ENCODE data around the gene SUN3. TPM values are rescaled to one million over a fixed set of nuclear protein-coding genes. Genes with fewer than 3 reads are reported as not detected.

SUN3 gene
- total RNA-seq, 1 experiment from 2014 or later = 0.49 TPM

DNA sequence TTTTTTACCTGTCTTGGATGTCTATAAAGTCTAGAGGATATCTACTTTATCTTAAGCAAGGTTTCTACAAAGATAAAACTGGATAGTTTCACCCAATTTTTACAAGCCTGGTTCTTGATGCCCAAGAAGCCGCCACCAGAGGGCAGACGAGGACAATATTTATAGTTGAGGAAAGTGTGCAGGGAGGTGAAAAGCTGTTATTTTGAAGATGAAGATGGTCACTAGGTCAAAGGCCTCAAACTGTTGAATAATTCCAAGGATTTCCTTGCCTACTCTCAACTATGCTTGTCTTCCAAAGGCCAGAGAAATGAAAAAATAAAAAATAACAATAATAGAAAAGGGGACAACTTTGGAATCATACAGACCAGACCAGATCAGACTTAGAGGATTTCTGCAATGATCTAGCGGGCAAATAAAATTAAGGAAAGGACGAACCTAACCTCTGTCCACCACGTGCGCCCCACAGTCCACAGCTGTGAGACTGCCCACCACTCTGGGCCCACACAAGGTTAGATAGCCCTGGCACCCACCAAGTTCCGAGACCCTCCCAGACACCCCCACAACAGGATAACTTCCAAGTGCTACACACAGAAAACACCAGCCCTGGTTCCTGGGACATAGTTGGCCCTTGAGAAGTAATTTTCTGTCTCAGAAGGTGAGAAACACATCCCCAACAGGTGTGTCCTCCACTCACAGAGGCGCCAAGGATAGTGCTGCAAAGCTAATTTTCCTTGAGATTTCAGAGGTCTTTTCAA lies 83.5 kb downstream of the SUN3 start:
- CTCF ChIA-PET = interaction anchor here (0.5 to 1.8 kb wide), 10 partner anchors 22 to 691 kb away, joined by 3 to 17 read pairs (median 4); no protein-coding TSS in a partner anchor
- Histone ChIP-seq H3K36me3 (ENCODE audit: control insufficient read depth, insufficient read depth, low read length) (no peaks in the 10 kb centered on the region), H3K27me3 (ENCODE audit: control insufficient read depth, insufficient read depth, low read length) (no peaks in the 10 kb centered on the region), H3K4me3 (ENCODE audit: low read depth in 2 of 2, low read length in 2 of 2) (no peak overlapping the region), H3K27ac (ENCODE audit: low read length) (peak overlapping the region; percentile 76), H3K9me3 (ENCODE audit: control insufficient read depth, insufficient read depth, low read depth, low read length) (no peaks in the 10 kb centered on the region), H3K4me1 (ENCODE audit: control insufficient read depth, insufficient read depth, low read length) (peaks cover 29% of the 10 kb centered on the region)
- intact Hi-C loops (cut with micrococcal nuclease; ENCODE audit: unreplicated experiment) (loop anchor here (2.0 to 5.0 kb wide), 2 partner anchors 209 to 678 kb away; no protein-coding TSS in a partner anchor), in situ Hi-C loops (cut with HindIII; ENCODE audit: low pct_unique_long_range_greater_than_20kb, low sequenced_read_pairs) (no loop called here)
- peak; percentile 22 for DNase-seq (ENCODE audit: low read depth, low spot score)
- no TSS peak for BruUV-seq (replicated peaks)
- ATAC-seq = peak; percentile 82
- TF ChIP-seq SIN3A (IDR thresholded peaks at IDR 0.05; ENCODE audit: borderline replicate concordance, insufficient read depth, low read depth, low read length) = no peak
- TF ChIP-seq, protein P1, sequence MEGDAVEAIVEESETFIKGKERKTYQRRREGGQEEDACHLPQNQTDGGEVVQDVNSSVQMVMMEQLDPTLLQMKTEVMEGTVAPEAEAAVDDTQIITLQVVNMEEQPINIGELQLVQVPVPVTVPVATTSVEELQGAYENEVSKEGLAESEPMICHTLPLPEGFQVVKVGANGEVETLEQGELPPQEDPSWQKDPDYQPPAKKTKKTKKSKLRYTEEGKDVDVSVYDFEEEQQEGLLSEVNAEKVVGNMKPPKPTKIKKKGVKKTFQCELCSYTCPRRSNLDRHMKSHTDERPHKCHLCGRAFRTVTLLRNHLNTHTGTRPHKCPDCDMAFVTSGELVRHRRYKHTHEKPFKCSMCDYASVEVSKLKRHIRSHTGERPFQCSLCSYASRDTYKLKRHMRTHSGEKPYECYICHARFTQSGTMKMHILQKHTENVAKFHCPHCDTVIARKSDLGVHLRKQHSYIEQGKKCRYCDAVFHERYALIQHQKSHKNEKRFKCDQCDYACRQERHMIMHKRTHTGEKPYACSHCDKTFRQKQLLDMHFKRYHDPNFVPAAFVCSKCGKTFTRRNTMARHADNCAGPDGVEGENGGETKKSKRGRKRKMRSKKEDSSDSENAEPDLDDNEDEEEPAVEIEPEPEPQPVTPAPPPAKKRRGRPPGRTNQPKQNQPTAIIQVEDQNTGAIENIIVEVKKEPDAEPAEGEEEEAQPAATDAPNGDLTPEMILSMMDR (IDR thresholded peaks at IDR 0.05) = peak; percentile 89
- POLR2A ChIA-PET = no interaction called here

DNA sequence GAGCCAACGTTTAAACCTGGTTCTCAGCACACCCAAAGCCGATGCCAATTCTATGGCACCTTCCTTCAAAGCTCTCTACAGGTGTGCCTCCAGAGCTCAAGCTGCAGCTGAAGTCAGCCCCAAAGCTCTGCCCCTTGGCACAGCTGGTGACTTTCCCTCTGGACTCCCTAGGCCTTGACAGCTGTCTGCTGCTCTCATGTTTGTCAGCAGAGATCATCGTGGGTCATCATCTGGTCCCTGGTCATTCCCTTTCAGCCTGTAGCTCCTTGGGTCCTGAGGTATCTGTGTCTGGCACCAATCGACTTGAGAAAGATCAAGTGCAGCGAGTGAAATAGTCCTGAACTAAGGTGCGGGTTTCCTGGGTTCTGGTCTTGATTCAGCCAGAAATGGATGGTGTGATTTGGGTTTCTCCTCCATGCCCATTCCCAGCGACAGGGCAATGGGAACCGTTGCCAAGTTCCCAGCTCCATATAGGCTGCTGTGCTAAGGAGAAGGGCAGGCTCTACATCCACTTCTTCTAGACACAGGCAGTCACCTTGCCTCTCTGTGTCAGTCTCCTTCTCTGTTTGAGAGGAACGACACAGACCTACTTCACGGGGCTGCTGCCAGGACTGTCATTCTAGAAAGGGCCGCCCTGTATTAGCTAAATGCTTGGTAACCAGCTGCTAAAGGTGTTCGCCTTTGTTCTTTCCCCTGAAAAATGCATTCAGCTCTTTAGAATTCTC lies 84.2 kb downstream of the SUN3 start:
- POLR2A ChIA-PET = no interaction called here
- in situ Hi-C loops (cut with HindIII; ENCODE audit: low pct_unique_long_range_greater_than_20kb, low sequenced_read_pairs) (no loop called here), intact Hi-C loops (cut with micrococcal nuclease; ENCODE audit: unreplicated experiment) (loop anchor here (2.0 to 5.0 kb wide), 2 partner anchors 210 to 677 kb away; no protein-coding TSS in a partner anchor)
- H3K4me3 ChIP-seq (ENCODE audit: low read depth in 2 of 2, low read length in 2 of 2) = no peak overlapping the region
- no peak for DNase-seq (ENCODE audit: low read depth, low spot score)
- H3K27me3 ChIP-seq (ENCODE audit: control insufficient read depth, insufficient read depth, low read length) = no peaks in the 10 kb centered on the region
- no peaks in the 10 kb centered on the region for H3K36me3 ChIP-seq (ENCODE audit: control insufficient read depth, insufficient read depth, low read length)
- H3K9me3 ChIP-seq (ENCODE audit: control insufficient read depth, insufficient read depth, low read depth, low read length) = no peaks in the 10 kb centered on the region
- ATAC-seq = peak; percentile 48
- no TSS peak for BruUV-seq (replicated peaks)
- H3K27ac ChIP-seq (ENCODE audit: low read length) = peak overlapping the region; percentile 76
- peaks cover 35% of the 10 kb centered on the region for H3K4me1 ChIP-seq (ENCODE audit: control insufficient read depth, insufficient read depth, low read length)
- TF ChIP-seq TCF7L2 (IDR thresholded peaks at IDR 0.05; ENCODE audit: low read depth, low read length) (no peak), POLR2AphosphoS5 (IDR thresholded peaks at IDR 0.05; ENCODE audit: low read depth, low read length) (no peak), SIN3A (IDR thresholded peaks at IDR 0.05; ENCODE audit: borderline replicate concordance, insufficient read depth, low read depth, low read length) (no peak)
- TF ChIP-seq, protein P1 (IDR thresholded peaks at IDR 0.05) = no peak
- TF ChIP-seq, protein P2, sequence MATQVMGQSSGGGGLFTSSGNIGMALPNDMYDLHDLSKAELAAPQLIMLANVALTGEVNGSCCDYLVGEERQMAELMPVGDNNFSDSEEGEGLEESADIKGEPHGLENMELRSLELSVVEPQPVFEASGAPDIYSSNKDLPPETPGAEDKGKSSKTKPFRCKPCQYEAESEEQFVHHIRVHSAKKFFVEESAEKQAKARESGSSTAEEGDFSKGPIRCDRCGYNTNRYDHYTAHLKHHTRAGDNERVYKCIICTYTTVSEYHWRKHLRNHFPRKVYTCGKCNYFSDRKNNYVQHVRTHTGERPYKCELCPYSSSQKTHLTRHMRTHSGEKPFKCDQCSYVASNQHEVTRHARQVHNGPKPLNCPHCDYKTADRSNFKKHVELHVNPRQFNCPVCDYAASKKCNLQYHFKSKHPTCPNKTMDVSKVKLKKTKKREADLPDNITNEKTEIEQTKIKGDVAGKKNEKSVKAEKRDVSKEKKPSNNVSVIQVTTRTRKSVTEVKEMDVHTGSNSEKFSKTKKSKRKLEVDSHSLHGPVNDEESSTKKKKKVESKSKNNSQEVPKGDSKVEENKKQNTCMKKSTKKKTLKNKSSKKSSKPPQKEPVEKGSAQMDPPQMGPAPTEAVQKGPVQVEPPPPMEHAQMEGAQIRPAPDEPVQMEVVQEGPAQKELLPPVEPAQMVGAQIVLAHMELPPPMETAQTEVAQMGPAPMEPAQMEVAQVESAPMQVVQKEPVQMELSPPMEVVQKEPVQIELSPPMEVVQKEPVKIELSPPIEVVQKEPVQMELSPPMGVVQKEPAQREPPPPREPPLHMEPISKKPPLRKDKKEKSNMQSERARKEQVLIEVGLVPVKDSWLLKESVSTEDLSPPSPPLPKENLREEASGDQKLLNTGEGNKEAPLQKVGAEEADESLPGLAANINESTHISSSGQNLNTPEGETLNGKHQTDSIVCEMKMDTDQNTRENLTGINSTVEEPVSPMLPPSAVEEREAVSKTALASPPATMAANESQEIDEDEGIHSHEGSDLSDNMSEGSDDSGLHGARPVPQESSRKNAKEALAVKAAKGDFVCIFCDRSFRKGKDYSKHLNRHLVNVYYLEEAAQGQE (IDR thresholded peaks at IDR 0.05; ENCODE audit: insufficient read depth in 1 of 2, low read depth in 2 of 2, low read length in 1 of 2) = no peak
- CTCF ChIA-PET = interaction anchor here (0.5 to 1.8 kb wide), 10 partner anchors 23 to 691 kb away, joined by 3 to 17 read pairs (median 3); no protein-coding TSS in a partner anchor
